ENCODE measurements around the gene LMO1.

DNA sequence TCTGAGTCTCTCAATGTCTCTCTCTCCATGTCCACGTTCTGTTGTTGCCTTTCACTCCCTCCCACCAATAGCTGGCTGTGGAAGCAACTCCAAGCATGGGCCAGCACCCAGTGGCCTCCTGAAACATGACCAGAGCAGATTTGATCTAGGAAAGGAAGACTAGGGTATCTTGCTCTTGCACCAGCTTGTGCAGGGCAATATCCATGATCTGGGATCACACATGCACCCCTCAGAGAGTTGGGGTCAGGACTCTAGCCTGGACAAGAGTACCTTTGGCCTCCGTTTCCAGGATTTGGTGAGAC is 60.3 kb downstream of the LMO1 start:
- TF ChIP-seq HDGF (IDR thresholded peaks at IDR 0.05; ENCODE audit: borderline replicate concordance) = no peak
- TF ChIP-seq CTBP1 (IDR thresholded peaks at IDR 0.05; ENCODE audit: borderline replicate concordance) = no peak
- no peak for TF ChIP-seq SP1 (IDR thresholded peaks at IDR 0.05)
- TF ChIP-seq SUZ12 (IDR thresholded peaks at IDR 0.05) = no peak
- no peak for TF ChIP-seq FOXM1 (IDR thresholded peaks at IDR 0.05; ENCODE audit: borderline replicate concordance)
